ENCODE measurements around the gene PRR32. TPM values are rescaled to one million over a fixed set of nuclear protein-coding genes. Genes with fewer than 3 reads are reported as not detected.

Gene PRR32
- not detected in 2 replicates for total RNA-seq

DNA sequence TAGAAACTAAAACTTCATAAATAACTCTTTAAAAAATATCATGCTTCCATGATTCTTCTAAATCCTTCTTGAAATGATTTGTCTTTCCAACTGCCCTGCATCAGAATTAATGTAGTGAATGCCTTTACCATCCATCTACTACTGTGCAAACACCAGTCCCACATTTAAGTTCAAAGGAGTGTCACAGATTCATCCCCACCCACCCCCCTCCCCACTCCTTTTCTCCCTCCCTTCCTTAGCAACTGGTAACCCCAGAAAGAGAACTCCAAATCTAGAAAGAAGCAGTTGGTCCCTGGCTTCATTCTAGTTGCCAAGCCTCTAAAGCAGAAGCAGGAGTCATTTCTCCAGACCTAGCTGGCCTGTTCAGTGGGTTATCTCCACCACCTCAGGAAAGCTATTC lies at the start of gene PRR32:
Gene PRR32, plus strand, starts transcription at position 301 of the 400 bp plus-strand sequence. CDS start 115 bp downstream, outside the sequence.

Data from bronchus fibroblast of lung (primary cell).